Activated CD8-positive, alpha-beta T cell treated with anti-CD3 and anti-CD28 coated beads, Interleukin-2, amount 10 ng/mL, durations not matched to agents 7 days and 5 days (primary cell): Measurements from ENCODE around the gene CHST12. TPM values are rescaled to one million over a fixed set of nuclear protein-coding genes. Genes with fewer than 3 reads are reported as not detected.
A peak's percentile ranks its signal among the peaks of the same experiment; 100 is the strongest.
"Not testable (repeated sequence)": the region's sequence is repeated elsewhere in the genome, so short reads cannot be mapped to it uniquely, and the experiment has no call there.

ENCODE experiments used
- ATAC-seq: fragments of 150-1000 bp; cut with Tn5 transposase; one replicate; pipeline ENCODE4 v1.10.0; 2021; ENCODE audit warnings: moderate library complexity
- CTCF ChIA-PET: fragments of 350-600 bp; sonication (Branson Sonifier 250); formaldehyde crosslinking; loops from one replicate; lab custom pipeline; 2021; ENCODE audit warnings: antibody characterized with exemption; lab: Charles Lee
- POLR2A ChIA-PET: fragments of 350-600 bp; sonication (Branson Sonifier 250); formaldehyde crosslinking; loops from one replicate; lab custom pipeline; 2021; ENCODE audit warnings: antibody characterized with exemption; lab: Charles Lee
- DNase-seq: peaks from one replicate; pipeline ENCODE4 v3.0.0-alpha.2; 2020
- H3K27ac Mint-ChIP-seq: one replicate; pipeline ENCODE4 v1.8.0; 2021; ENCODE audit warnings: mild to moderate bottlenecking, mixed read lengths
- H3K27me3 Mint-ChIP-seq: one replicate; pipeline ENCODE4 v1.8.0; 2021; ENCODE audit warnings: low read depth, mixed read lengths
- H3K36me3 Mint-ChIP-seq: one replicate; pipeline ENCODE4 v1.8.0; 2021; ENCODE audit warnings: low read depth, mixed read lengths
- H3K4me1 Mint-ChIP-seq: one replicate; pipeline ENCODE4 v1.8.0; 2021; ENCODE audit warnings: low read depth, mixed read lengths
- H3K4me3 Mint-ChIP-seq: one replicate; pipeline ENCODE4 v1.8.0; 2021; ENCODE audit warnings: mild to moderate bottlenecking, mixed read lengths
- H3K9me3 Mint-ChIP-seq: one replicate; pipeline ENCODE4 v1.8.0; 2022; ENCODE audit warnings: mixed read lengths; ENCODE audit not compliant: insufficient read depth
- total RNA-seq, 2 experiments: library from RNA; stranded (reverse); gene quantifications; one replicate each; pipeline ENCODE4 v1.2.3, GENCODE V29; 2021

CHST12 gene
- total RNA-seq, 2 experiments from 2014 or later = 47.9 to 49.0 TPM

DNA sequence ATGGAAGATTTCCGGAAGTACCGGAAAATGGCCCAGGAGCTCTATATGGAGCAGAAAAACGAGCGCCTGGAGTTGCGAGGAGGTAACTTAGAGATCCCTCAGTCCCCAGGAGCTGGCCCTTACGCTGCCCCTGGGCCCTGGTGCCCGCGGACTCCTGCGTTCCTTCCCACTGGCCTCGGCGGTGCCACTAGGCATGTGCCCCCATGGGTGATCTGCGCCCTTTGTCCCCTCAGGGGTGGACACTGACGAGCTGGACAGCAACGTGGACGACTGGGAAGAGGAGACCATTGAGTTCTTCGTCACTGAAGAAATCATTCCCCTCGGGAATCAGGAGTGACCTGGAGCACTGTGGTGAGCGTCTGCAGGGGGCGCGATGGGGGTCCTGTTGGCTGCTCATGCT, 24.2 kb upstream of the CHST12 start:
- Mint-ChIP-seq H3K9me3 (no peaks in the 10 kb centered on the region), H3K27ac (no peak overlapping the region), H3K36me3 (peaks cover 67% of the 10 kb centered on the region), H3K4me1 (peaks cover 4% of the 10 kb centered on the region), H3K27me3 (no peaks in the 10 kb centered on the region), H3K4me3 (no peak overlapping the region)
- ChIA-PET CTCF (no interaction called here), POLR2A (interaction anchor here (0.8 kb wide), 1 partner anchor 21 kb away, joined by 5 read pairs; no protein-coding TSS in a partner anchor)
- no peak for DNase-seq
- no peak for ATAC-seq

DNA sequence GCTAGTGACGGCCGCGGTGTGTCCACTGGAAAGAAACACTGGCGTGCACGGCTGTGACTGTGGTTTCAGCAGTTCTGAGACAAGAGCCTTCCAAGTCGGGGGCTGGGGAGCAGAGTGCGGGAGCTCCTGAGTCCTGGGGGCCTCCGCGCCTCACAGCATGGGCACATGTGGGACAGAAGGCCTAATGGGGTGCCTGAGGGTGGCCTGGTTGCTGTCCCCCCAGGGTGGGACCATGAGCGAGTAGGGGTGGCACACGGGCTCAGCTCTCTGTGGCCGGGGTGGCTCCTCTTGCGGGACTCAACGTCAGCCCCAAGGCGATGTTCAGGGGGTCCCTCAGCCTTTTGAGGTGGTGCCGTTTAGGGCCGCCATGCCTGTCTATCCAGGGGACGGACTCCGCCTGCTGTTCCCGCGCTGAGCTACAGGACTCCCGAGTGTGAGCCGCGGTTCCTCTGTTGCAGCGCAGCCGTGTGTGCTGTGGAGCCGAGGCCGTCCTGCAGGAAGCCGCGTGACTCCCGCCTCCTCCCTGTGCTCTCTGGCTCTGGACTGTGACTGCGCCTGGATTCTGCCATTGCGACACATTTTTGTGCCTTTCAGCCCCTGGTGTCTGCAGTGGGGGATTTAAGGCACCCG, 23.5 kb upstream of the CHST12 start:
- no peaks in the 10 kb centered on the region for H3K9me3 Mint-ChIP-seq
- no peak overlapping the region for H3K4me3 Mint-ChIP-seq
- peaks cover 60% of the 10 kb centered on the region for H3K36me3 Mint-ChIP-seq
- peaks cover 6% of the 10 kb centered on the region for H3K4me1 Mint-ChIP-seq
- H3K27me3 Mint-ChIP-seq = no peaks in the 10 kb centered on the region
- ChIA-PET POLR2A (no interaction called here), CTCF (no interaction called here)
- no peak overlapping the region for H3K27ac Mint-ChIP-seq
- DNase-seq (no peak), ATAC-seq (no peak)

DNA sequence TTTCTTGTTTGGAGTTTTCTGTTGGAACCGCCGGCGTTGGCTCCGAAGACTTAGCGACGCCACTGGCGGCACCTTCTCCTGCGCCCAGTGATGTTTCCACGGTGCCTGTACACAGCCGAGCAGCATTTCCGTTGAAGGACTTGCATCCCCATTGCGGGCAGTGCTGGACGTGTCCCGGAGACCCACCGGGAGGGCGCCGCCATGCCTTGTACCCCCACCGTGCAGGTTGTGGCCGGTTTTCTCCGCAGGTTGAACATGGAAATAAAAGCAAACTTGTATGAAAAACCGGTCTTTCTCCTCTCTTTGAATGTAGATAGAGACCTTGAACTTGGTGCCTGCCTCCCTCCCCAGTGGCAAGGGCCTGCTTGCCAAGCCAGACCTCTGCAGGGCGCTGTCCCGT, 22.9 kb upstream of the CHST12 start:
- H3K9me3 Mint-ChIP-seq = no peaks in the 10 kb centered on the region
- peaks cover 6% of the 10 kb centered on the region for H3K4me1 Mint-ChIP-seq
- ChIA-PET CTCF (no interaction called here), POLR2A (no interaction called here)
- DNase-seq (no peak), ATAC-seq (no peak)
- peaks cover 56% of the 10 kb centered on the region for H3K36me3 Mint-ChIP-seq
- H3K4me3 Mint-ChIP-seq = no peak overlapping the region
- no peaks in the 10 kb centered on the region for H3K27me3 Mint-ChIP-seq
- H3K27ac Mint-ChIP-seq = no peak overlapping the region

DNA sequence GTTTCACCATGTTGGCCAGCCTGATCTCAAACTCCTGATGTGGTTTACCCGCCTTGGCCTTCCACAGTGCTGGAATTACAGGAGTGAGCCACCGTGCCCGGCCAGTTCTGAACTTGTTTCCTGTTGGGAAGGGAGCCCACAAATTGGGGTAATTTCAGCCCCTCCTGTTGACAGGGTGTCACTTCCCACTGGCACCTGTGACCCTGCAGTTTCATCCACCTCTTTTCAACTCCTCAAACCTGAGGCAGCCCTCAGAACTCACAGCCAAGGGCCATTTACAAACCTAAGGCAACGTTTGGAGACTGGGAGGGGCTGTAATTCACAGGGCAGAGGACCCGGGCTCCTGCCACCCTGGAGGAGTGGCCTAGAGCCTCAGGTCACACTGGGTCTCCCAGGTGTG, 22.2 kb upstream of the CHST12 start:
- Mint-ChIP-seq H3K27me3 (no peaks in the 10 kb centered on the region), H3K4me3 (no peak overlapping the region), H3K27ac (no peak overlapping the region), H3K4me1 (peaks cover 6% of the 10 kb centered on the region), H3K36me3 (peaks cover 55% of the 10 kb centered on the region), H3K9me3 (no peaks in the 10 kb centered on the region)
- ChIA-PET POLR2A (no interaction called here), CTCF (no interaction called here)
- ATAC-seq = no peak
- no peak for DNase-seq

DNA sequence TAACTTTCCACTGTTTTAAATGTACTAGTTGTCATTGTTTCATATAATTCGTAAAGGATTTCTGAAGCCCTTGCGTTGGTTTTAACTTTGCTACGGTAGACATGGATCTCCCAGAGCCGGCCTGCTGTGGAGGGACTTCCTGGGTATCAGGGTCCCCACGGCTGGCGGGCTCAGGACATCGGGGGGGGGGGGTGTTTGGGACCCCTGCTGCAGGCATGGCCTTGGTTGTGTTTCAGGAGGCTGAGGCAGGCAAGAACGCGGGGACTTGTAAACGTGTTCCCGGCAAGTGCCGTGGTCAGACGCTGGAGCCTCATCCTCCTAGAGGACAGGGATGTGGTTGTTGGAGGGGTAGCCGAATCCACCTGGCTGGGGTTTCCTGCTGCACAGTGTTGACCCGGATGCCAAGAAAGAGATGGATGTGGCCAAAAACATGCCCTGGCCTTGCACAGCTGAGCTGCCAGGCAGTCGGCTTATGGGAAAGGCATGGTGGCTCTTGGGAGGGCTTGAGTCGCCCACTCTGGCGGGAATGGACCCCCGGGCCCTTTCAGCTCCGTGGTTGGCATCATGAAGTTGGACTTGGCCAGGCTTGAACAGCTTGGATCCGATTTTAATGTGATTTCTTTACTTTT, 21.4 kb upstream of the CHST12 start:
- CTCF ChIA-PET = no interaction called here
- peaks cover 5% of the 10 kb centered on the region for H3K4me1 Mint-ChIP-seq
- DNase-seq (no peak), ATAC-seq (no peak)
- no peaks in the 10 kb centered on the region for H3K27me3 Mint-ChIP-seq
- POLR2A ChIA-PET = no interaction called here
- H3K9me3 Mint-ChIP-seq = no peaks in the 10 kb centered on the region
- no peak overlapping the region for H3K27ac Mint-ChIP-seq
- peaks cover 47% of the 10 kb centered on the region for H3K36me3 Mint-ChIP-seq
- H3K4me3 Mint-ChIP-seq = no peak overlapping the region

DNA sequence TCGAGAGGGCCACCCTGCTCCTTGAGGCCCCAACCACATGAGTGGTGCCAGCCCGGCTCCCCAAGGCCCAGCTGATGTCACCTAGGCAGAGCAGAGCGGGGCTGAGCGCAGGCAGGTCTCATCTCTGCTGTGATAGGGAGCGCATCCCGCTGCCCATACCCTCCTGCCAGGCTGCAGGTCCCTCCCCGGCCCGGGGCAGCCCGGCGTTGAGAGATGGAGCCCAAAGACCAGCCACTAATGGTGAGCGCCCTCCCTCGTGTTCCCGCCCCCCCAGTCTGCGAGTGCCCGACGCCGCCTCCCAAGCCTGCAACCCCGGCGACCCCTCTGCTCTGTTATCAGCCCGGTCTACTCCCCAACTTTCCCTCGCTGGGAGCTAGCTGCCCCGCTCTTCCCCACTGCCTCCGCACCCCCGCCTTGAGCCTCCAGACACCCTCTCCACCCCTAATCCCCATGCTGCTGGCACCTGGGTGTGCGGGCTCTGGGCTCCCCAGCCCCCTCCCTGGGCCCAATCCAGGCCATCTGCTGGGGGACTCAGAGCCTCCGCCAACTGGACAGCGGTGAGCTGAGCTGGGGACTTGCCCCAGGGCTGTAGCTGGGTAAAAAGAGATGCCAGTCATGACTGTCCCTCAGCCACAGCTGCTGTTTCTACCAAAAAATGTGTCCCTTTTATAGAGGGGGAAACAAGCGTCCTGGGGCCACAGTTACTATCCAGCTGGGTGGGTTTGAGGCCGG, 19.7 kb upstream of the CHST12 start:
- H3K27me3 Mint-ChIP-seq = no peaks in the 10 kb centered on the region
- H3K9me3 Mint-ChIP-seq = no peaks in the 10 kb centered on the region
- POLR2A ChIA-PET = interaction anchor here (0.6 to 0.8 kb wide), 2 partner anchors 134 to 1420 kb away, joined by 3 read pairs; no protein-coding TSS in a partner anchor
- peaks cover 35% of the 10 kb centered on the region for H3K36me3 Mint-ChIP-seq
- no peak overlapping the region for H3K27ac Mint-ChIP-seq
- H3K4me1 Mint-ChIP-seq = peaks cover 2% of the 10 kb centered on the region
- CTCF ChIA-PET = interaction anchor here (0.6 to 1.4 kb wide), 4 partner anchors 22 to 87 kb away, joined by 3 to 13 read pairs (median 6); no protein-coding TSS in a partner anchor
- ATAC-seq (no peak), DNase-seq (no peak)
- H3K4me3 Mint-ChIP-seq = no peak overlapping the region

DNA sequence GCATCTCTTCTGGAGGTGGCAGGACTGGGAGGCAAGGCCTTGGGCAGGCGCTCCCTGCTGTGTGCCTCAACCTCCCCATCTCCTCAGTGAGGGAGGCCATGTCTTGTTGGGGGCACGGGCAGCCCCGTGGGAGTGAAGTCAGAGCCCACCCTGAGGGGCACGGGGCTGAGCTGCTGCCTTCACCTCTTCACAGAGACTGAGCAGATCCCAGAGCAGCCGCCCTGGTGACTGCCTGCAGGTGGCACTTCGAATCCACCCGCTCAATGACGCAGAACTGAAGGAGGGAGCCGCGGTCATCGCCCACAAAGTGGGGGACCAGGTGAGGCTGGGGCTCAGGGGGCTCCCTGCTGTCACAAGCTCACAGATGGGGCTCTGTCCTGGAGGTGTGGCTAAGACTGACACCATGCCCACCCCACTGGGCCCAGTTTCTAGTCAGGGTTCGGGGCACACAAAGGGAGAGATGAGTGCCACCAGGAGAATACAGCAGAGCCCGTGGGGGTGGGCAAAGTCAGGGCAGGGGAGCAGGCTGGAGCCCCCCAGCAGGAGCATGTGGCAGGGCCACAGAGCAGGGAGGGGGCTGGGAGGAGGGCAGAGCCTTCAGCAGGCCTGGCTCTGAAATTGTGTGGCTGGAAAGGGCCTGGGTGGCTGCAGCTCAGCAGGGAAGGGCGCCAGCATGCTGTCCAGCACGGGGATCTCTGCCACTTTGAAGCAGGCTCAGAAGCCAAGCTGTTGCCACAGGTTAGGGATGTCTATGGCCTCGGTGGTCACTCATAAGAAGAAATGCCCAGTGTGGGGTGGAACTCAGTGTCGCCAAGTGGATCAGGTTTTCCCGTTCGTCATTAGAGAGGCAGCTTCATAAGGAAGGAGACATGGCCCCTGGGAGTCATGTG, 18.8 kb upstream of the CHST12 start:
- no peak overlapping the region for H3K4me3 Mint-ChIP-seq
- H3K4me1 Mint-ChIP-seq = peaks cover 2% of the 10 kb centered on the region
- peaks cover 27% of the 10 kb centered on the region for H3K36me3 Mint-ChIP-seq
- DNase-seq = peak; percentile 26
- no peak overlapping the region for H3K27ac Mint-ChIP-seq
- ChIA-PET CTCF (interaction anchor here (0.6 to 1.4 kb wide), 5 partner anchors 15 to 86 kb away, joined by 3 to 13 read pairs (median 6); no protein-coding TSS in a partner anchor), POLR2A (interaction anchor here (0.7 kb wide), 1 partner anchor 30 kb away, joined by 3 read pairs; no protein-coding TSS in a partner anchor)
- no peaks in the 10 kb centered on the region for H3K27me3 Mint-ChIP-seq
- no peaks in the 10 kb centered on the region for H3K9me3 Mint-ChIP-seq
- ATAC-seq = no peak

DNA sequence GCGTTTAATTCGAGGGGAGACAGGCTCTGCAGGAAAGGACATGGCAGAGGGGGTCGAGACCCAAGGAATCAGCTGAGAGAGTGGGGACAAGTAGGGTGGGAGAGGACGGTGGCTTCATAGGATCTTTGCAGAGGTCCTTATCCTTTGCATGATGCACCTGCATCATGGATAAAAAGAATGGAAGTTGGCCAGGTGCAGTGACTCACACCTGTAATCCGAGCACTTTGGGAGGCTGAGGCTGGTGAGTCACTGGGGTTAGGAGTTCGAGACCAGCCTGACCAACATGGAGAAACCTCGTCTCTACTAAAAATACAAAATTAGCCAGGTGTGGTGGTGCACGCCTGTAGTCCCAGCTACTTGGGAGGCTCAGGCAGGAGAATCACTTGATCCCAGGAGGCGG, 17.3 kb upstream of the CHST12 start:
- ATAC-seq, DNase-seq, H3K27me3 Mint-ChIP-seq, H3K27ac Mint-ChIP-seq, H3K9me3 Mint-ChIP-seq, H3K4me1 Mint-ChIP-seq, H3K4me3 Mint-ChIP-seq, POLR2A ChIA-PET: not testable (repeated sequence)
- CTCF ChIA-PET = interaction anchor here (1.4 kb wide), 1 partner anchor 14 kb away, joined by 4 read pairs; no protein-coding TSS in a partner anchor
- peaks cover 15% of the 10 kb centered on the region for H3K36me3 Mint-ChIP-seq

DNA sequence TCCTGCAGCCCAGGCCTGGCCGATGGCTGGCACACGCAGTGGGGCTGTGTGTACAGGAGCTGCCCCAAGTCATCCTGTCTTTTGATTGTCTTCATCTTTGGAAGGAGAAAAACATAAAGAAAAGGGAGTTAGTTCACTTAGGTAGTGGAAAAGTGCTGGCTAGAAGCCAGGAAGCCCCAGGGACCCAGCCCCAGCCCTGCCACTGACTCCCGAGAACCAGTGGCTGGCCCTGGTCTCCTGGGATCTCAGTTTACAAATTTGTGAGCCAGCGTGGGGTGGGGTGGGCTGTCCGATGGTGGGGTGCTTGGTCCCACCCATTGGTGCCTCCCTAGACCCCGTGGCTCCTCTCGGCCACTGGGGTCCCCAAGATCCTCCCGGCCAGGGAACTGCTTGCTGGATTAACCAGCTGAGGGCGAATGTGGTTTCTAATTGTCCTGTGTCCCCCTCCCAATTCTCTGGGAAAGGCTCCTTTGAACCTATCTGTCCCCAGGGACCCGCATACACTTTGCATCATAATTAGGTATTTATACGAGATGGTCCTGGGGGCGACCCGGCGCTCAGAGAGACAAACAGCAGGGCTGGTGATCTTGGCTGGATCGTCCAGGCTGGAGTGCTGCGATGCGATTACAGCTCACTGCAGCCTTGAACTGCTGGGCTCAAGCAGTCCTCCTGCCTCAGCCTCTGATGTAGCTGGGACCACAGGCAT, 16.3 kb upstream of the CHST12 start:
- no peak for DNase-seq
- H3K9me3 Mint-ChIP-seq = no peaks in the 10 kb centered on the region
- no peak overlapping the region for H3K27ac Mint-ChIP-seq
- H3K4me3 Mint-ChIP-seq = no peak overlapping the region
- peaks cover 2% of the 10 kb centered on the region for H3K4me1 Mint-ChIP-seq
- ChIA-PET POLR2A (no interaction called here), CTCF (no interaction called here)
- H3K36me3 Mint-ChIP-seq = peaks cover 8% of the 10 kb centered on the region
- H3K27me3 Mint-ChIP-seq = no peaks in the 10 kb centered on the region
- no peak for ATAC-seq

DNA sequence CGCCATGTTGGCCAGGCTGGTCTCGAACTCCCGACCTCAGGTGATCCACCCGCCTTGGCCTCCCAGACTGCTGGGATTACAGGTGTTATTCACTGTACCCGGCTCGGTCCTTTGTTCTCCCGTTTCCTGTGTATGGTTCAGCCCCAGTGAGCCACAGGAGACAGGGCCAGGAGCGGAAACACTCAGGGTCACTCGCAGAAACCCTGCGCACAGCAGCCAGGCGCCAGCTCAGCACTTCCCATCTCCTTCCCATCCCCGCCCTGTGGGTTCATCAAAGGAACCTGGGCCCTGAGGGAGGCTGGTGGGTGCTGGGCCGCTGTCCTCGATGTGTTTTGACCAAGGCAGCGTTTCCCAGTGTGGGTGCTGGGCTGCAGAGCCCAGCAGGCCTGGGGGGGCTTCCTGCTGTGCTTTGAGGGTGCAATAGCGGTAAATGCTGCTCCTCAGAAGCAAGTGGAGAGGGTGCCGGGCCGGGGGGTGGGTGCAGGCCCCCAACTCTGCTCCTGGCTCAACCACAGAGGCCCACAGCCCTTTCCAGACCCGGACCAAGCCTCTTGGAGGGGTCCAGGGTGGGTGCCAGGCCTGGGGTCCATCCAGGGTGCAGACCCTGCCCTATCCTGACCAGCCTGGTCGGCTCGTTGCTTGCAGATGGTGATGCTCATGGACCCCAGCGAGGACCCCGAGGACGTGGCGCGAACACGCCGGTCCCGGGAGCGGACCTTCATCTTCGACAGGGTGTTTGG, 15.3 kb upstream of the CHST12 start:
- DNase-seq (no peak), ATAC-seq (no peak)
- Mint-ChIP-seq H3K27ac (no peak overlapping the region), H3K4me1 (peaks cover 4% of the 10 kb centered on the region), H3K36me3 (peaks cover 8% of the 10 kb centered on the region), H3K9me3 (no peaks in the 10 kb centered on the region), H3K27me3 (no peaks in the 10 kb centered on the region), H3K4me3 (no peak overlapping the region)
- CTCF ChIA-PET = no interaction called here
- POLR2A ChIA-PET = no interaction called here
